Posterior vena cava (tissue), 2 donors: ENCODE measurements around the gene SMARCAD1. TPM values are rescaled to one million over a fixed set of nuclear protein-coding genes. Genes with fewer than 3 reads are reported as not detected.

ENCODE experiments used
- DNase-seq: peaks from one replicate; pipeline ENCODE4 v3.0.0-alpha.2; 2020; ENCODE audit warnings: low spot score
- intact Hi-C, 2 donors: fragments of 100-400 bp; cut with DNase I; formaldehyde crosslinking; loops; one replicate each; pipeline versions ENCODE4 v1.14.1 to v1.14.2; 2022 to 2023
- total RNA-seq, 2 donors: library from RNA; stranded (reverse); fragmentation: NEBNext Ultra II Directional; extraction: Animal tissue kit (Norgen Biotek cat#: 25700); gene quantifications; one replicate each; pipeline ENCODE4 v1.2.1, GENCODE V29; 2021
- donor health status: DM: yes; HTN: yes; CAD: no.
- donor health status: DM: yes; HTN: yes; CAD: no.

SMARCAD1 gene
- total RNA-seq, 2 donors from 2014 or later: 19.9 to 20.7 TPM

DNA sequence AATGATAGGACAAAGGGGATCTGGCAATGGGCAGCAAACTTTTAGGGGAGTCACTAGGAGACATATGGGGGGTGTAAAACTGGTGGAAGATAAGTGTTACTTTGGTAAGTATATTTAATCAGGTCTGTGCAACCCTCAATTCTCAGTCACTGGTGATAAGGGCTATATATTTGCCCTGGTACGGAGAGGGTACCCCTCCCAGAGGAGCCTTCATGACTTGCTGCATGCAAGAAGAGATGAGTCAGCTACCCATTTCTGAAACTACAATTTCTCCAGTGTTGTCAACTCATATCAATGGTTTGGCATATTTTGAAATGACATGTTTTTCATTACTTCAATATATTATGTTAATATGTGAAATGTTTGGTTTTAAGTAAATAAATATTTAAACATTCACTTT lies 14.3 kb downstream of the SMARCAD1 start:
- intact Hi-C loops: no loop called here
- DNase-seq: no peak

DNA sequence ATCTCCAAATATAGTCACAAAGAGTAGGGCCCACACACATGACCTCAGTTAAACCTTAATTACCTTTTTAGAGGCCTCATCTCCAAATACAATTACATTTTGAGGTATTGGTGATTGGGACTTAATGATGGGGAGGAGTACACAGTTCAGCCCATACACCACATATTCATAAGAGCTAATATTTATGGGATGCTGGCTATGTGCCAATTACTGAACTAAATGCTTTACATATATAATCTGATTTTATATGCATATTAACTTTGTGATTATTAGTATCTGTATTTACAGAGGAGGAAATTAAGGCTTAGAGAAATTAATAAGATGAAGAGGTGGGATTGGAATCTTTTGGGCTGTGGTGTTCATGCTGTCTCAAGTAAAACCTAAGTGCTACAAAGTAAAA lies 17.8 kb downstream of the SMARCAD1 start:
- intact Hi-C loops: no loop called here

DNA sequence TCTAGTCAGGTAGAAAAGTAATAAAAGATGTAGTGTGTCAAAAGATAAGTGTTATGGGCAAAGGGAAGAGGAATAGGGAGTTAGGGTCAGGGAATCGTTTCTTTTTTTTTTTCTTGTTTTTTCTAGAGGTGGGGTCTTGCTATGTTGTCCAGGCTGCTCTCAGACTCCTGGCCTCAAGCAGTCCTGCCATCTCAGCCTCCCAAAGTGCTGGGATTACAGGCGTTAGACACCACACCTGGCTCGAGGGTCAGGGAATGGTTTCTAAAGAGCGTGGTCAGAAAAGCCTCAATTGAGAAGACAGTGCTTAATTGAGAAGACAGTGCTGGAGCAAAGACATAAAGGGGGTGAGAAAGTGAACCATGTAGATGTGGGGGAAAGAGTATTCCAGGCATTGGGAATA lies 19.1 kb downstream of the SMARCAD1 start:
- intact Hi-C loops: no loop called here
- no peak for DNase-seq

More for the DNA sequence above, 17.8 kb downstream of the SMARCAD1 start:
- DNase-seq: no peak

DNA sequence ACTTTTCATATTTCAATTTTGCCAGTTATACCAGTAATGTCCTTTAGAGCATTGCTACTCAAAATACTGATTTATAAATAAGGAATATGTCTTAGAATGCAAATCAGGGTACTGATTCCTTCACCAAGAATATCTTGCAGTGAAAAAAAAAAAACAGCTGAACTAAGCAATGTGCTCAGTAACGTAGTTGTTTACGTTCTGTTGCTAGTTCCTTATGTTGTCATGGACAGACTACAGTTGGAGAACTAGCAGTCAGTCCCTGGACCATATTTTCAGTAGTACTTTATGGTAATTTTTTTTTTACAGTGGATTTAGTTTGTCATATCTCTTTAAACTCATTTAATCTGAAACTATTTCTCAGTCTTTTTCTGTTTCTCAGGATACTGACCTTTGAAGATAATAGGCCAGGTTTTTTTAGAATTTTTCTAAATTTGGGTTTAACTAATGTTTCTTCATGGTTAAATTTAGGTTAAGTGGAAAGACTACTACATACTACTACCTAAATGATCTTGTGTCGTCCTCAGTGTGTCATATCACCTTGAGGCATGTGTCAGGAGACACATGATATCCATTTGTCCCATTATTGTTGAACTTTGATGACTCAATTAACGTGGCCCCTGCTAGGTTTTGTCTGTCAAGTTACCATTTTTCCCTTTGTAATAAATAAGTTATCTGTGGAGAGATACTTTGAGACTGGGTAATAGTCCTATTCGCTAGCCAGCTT lies 21.0 kb downstream of the SMARCAD1 start:
- no peak for DNase-seq
- intact Hi-C loops: no loop called here

DNA sequence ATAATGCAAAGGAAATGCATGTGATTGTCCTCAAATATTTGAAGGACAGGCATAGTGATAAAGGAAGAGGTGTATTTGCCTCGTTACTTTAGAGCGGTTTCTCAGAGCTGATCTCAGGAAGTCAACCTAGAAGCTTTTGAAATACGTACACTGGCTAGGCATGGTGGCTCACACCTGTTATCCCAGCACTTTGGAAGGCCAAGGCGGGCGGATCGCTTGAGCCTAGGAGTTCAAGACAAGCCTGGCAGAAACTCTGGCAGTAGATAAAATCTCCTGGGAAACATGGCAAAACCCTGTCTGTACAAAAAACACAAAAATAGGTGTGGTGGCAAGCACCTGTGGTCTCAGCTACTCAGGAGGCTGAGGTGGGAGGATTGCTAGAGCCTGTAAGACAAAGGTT lies 24.9 kb downstream of the SMARCAD1 start:
- no peak for DNase-seq
- intact Hi-C loops: no loop called here

DNA sequence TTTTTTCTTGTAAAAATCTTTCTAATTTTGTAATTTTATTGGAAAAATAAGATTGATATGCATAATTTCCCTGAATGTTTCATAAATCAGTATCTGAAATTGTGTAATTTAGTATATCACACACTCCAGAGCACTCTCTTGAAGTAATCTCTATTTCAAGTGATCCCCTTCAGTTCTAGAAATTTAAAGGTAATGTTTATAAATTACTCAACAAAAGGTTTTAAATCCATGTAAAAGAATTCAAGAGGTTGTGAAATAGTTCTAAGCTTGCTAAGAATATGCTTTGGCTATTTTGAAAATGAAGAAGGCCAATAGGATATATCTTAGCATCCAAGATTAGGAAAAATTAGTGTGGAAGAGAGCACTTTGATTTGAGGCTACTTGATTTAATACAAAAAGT lies 28.2 kb downstream of the SMARCAD1 start:
- no peak for DNase-seq

DNA sequence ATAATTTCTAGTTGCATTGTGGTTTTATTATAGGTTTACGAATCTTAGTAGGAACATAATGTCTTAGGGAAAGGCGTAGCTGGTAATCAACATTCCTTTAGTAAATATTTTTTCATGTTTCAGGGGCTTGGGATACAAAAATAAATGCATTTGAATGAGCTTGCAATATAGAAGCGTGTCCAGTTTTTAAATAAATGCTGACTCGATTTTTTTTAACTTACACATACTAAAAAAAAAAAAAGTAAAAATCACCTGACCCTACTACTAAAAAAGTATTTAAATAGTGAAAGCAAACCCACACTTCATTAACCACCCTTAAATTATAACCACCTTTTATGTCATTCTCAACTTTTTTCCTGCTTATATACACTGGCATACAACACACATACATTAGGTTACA lies 29.6 kb downstream of the SMARCAD1 start:
- intact Hi-C loops: no loop called here
- DNase-seq: no peak

More for the DNA sequence above, 28.2 kb downstream of the SMARCAD1 start:
- intact Hi-C loops: no loop called here

DNA sequence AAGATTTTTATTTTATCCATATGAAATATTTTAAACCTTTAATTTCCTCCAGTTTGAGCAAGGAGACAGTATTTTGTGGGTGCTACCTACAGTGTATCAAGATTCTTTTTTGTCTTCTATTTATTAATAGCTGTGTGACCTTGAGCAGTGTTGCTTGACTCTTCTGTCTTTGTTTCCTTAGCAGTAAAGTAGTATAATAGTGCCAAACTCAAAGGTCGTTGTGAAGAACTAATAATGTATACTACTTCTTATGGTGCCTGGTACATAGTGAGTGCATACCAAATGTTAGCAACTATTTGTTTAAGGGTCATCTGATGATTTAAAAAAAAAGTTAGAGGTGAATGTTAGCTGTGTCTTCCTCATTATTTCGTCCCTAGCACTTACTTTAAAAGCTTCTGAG lies 30.5 kb downstream of the SMARCAD1 start:
- intact Hi-C loops: no loop called here
- DNase-seq: no peak

DNA sequence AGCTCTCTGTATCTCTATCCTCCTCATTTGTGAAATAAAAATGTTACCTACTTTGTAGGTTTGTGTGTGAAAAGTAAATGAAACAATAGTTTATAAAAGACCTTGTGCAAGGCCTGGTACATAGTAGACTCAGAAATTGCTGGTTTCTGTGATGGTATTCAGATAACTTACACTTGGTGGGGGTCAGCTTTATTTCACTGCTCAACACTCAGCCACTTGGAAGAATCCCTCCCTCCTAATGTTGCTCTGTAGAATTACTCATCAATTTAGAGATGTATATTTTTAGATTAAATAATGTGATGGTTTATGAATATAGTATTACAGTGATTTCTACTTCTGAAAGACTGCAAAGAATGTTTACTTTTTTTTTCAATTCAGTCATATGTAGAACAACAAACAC lies 32.7 kb downstream of the SMARCAD1 start:
- DNase-seq: no peak
- intact Hi-C loops: no loop called here

DNA sequence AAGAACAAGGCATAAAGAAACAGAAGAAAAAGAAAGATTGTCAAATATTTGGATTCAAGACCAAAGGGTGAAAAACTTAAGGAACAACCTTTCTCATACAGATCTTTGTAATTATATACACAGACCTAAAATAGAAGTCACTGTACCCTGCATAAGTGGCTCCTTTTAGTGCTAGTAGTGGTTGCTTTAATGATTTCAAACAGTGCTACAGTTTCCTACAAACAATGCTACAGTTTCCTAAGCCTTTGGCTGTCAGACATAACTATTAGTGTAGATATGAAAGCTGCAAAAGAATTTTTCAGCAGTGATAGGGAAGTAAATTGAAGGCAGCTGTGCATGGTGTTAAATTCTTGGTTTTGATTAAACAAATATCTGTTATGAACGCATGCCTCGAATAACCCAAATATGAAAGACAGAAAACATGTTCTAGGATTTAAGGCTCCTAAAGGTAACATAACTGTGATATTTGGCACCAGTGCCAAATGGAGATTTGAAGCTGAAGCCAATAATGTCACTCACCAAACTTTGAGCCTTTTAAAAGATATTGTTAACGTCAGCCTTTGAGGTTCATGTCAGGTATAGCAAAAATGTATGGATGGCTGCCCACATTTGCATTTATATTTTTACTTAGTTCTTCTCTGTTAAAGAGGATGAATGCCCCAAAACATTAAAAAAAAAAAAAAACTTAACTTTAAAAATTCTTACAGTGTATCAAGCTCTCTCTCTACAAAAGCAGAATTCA lies 36.6 kb downstream of the SMARCAD1 start:
- intact Hi-C loops: no loop called here
- DNase-seq: no peak

DNA sequence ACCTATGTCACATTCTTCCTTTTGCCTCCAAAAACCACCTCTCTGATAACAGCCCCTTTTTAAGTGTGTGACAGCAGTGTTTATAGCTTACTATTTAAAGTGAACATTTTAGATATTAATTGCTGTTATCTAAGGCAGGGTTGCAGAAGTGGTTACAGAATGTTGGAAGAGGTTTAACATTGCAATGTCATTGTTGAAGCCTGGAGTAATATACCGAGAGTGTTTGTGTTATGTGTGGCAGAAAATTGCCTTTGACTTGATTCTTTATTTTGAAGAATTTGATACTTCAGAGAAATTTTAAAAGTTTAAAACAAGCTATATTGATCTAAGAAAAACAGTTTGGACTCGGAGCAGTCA lies 37.1 kb downstream of the SMARCAD1 start:
- intact Hi-C loops: no loop called here

DNA sequence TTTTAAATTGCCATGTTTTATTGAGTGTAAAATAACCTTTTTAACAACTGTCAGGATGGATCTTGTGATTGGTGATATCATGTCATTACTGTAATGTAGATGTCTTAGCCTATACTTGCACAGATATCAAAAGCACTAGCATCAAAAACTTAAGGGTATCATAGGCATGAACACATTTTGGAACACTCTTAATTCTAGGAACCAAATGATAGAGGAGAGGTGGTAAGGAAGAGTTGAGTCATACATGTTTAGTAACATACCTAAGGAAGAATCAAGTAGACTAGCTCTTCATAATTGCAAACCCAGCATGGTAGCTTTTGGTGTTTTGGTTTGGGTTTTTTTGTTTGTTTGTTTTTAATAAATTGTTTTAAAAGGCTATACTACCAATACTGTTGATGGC lies 43.4 kb downstream of the SMARCAD1 start:
- intact Hi-C loops: no loop called here

More for the DNA sequence above, 37.1 kb downstream of the SMARCAD1 start:
- no peak for DNase-seq

DNA sequence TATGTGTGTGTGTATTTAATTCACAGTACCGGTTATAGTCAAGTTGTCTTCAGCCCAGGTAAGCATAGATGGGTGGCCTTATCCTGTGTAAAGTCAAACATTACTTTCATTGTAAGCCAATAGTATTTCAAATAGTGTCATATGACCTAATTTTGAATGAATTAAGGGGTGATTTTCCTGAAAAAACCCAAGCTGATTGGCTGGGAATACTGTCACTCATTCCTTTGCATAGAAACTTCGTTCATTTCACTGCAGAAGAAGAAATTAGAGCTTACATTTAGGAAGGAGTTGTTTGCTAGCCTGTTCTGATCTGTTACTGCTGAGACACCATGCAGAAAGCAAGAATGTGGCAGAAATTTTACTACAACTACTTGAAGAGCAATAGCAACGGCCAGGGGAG lies 45.4 kb downstream of the SMARCAD1 start:
- DNase-seq: no peak
- intact Hi-C loops: no loop called here

More for the DNA sequence above, 43.4 kb downstream of the SMARCAD1 start:
- no peak for DNase-seq

DNA sequence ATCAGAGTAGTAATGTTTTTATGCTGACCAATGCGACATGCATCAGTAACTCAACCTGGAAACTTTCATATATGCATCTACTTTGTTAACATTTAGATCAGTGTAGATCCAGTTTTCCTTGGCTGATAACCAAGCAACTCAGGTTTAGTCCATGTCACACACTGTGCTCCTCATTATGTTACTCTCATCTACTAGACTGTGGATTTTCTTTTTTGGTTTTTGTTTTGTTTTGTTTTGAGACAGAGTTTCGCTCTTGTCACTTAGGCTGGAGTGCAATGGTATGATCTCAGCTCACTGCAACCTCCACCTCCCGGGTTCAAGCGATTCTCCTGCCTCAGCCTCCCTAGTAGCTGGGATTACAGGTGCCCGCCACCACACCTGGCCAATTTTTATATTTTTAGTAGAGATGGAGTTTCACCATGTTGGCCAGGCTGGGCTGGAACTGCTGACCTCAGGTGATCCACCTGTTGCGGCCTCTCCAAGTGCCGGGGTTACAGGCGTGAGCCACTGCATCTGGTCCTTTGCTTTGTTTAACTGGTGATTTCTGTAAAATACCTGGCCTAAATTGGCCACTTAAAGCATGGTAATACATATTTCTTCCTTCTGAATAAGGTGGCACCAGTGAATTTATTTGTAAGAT lies 48.6 kb downstream of the SMARCAD1 start:
- intact Hi-C loops: no loop called here
- DNase-seq: no peak

DNA sequence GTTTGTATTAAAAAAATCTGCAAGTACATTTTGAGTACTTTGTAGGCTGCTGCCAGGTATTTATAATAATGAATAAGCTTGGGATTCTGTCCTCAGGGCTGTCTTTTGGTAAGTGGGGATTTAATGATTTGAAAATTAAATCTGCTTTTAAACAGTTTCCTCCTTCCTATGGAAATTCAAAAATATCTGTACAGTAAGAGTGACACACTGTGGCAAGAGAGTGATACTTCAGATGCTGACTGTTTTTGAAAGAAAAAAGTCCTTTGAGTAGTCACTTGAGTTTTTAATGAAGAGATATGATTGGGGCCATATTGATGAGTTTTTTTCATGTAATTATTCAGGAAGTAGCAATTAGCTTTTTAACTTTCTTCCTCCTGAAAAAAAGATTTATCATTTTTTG lies 49.2 kb downstream of the SMARCAD1 start:
- intact Hi-C loops: no loop called here
- DNase-seq: no peak

DNA sequence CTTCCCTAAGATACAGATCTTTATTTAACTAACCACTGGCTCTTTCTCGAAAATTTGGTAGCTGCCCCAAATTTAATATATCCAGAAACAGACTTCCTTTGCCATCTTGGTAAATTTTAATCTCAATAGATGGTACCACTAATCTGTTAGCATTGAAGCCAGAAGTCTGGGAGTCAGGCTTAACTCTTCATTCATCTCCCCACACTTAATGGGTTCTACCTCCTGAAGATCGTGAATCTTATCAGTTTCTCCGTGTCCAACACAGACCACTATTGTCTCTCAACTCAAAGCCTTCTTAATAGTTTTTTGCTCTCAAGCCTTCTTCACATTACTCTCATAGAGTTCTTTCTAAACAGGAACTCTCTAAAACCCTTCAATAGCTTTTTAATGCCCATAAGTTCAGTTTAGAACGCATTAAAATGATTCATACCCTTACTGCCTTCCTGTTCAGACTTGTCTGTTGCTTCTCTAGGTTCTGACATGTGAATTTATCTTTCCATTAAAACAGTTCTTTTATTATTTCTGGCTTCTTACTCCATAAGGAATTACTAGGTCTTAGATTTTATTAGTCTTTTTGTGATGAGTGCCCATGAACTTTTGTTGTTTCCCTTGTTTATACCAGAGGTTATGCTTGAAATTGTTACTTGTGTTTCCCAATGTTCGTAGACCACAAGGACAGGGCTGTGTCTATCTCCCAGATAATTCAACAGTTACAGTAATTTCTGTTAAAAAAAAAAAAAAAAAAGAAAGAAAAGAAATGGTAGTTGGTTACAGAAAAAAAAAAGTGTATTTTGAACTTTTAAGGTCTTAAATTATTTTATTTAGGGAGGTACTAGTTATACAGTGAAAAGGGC lies 54.7 kb downstream of the SMARCAD1 start:
- no peak for DNase-seq
- intact Hi-C loops: no loop called here

DNA sequence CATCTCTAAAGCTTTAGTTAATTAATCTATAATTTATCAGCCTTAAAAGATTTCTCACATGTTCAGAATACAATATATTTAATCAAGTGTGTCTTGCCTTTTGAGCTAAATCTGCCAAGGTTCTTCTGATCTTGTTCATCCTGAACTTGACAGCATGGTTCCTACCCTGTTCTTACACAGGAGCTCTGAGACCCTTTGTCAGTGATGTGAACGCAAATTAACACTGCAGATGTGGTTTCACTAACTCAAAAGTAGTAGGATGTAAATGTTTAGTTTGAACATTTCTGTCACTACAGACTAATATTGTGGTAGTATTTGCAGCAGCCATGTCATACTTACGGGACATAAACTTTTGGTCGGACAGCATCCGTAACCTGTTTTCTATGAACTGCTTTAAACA lies 59.4 kb downstream of the SMARCAD1 start:
- DNase-seq: no peak
- intact Hi-C loops: no loop called here

DNA sequence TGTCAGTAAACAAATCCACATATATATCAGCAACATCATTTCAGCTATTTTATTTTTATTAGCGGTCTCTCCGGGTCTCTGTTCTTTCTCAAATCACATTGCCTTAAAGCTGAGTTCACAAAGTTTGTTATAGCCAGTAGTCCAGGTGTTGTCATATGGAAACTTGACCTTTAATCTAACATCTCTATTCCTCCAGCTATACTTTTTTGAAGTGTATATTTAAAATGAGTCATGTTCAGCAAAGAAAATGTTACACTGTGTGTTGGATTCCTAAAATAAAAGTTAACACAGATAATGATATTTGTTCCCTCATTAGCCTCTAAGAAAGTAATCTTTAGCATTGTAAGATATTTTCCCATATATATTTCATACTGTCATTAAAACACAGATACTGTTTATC lies 63.6 kb downstream of the SMARCAD1 start:
- no peak for DNase-seq
- intact Hi-C loops: no loop called here

DNA sequence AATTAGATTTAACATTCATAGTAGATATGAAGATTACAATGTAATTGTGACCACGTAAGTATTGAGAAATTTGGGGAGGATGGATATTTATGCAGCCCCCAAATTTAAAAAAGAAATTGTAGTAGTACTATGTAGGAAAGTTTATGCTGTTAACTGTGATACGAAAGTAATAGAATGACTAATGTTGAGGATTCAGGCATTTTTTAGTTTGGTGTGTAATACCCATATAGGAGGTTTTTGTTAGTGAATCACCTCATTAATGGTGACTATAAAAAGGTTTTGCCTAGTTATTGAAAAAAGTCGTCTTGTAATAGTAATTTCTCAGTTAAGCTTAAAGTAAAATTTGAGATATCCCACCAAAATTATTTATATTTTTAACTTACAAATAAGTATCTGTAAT lies 67.2 kb downstream of the SMARCAD1 start:
- intact Hi-C loops: no loop called here
- DNase-seq: no peak

DNA sequence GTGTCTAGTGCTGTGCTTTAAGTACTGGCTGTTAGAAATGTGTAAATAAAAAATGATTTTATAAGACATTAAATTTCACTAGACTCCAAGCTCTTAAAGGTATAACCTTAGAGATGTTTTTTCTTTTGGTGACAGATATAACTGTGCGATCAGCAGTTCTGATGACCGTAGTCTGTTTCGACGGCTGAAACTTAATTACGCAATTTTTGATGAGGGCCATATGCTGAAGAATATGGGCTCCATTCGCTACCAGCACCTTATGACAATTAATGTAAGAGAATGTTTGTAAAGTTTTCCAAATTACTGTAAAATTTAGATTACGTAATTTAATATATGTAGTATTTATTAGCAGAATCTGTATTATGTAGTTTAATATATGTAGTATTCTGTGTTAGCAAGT lies 68.5 kb downstream of the SMARCAD1 start:
- no peak for DNase-seq
- intact Hi-C loops: no loop called here
